GM19452 (cell line): ENCODE measurements around the gene COL9A3.
A peak's percentile ranks its signal among the peaks of the same experiment; 100 is the strongest.

Source experiments
- ATAC-seq: cut with Tn5 transposase; IDR thresholded peaks from one replicate; pipeline ENCODE4 v1.9.1; 2021; ENCODE audit not compliant: unreplicated experiment

The COL9A3 gene

DNA sequence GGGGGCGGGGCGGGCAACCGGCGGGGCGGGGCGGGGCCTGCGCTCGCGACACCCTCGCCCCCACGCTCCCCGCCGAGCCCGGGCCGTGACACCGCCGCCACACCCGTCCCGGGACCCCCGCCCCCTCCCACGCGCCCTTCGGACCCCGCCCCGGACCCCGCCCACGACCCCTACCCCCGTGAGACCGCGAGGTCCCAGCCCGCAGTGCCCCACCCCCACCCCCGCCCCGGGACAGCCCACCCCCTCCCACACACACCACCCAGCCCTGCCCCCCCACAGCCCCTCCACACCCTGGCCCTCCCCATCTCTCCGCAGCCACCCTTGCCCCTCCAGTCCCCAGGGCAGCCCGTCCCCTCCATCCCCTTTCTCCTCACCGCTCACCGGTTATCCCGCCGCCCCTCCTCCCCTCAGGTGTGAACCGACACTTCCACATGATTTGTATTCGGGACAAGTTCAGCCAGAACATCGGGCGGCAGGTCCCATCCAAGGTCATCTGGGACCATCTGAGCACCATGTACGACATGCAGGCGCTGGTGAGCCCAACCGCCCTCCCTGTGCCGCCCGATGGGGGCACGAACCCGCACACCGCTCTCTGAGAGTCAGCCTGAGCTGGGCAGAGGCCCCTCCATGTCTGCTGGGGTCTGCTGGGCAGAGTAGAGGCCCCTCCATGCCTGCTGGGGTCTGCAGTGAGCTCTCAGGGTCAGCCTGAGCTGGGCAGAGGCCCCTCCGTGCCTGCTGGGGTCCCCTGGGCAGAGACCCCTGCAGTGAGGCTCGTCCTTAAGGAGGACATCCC is 20.0 kb upstream of the COL9A3 start:
- no peak for ATAC-seq

DNA sequence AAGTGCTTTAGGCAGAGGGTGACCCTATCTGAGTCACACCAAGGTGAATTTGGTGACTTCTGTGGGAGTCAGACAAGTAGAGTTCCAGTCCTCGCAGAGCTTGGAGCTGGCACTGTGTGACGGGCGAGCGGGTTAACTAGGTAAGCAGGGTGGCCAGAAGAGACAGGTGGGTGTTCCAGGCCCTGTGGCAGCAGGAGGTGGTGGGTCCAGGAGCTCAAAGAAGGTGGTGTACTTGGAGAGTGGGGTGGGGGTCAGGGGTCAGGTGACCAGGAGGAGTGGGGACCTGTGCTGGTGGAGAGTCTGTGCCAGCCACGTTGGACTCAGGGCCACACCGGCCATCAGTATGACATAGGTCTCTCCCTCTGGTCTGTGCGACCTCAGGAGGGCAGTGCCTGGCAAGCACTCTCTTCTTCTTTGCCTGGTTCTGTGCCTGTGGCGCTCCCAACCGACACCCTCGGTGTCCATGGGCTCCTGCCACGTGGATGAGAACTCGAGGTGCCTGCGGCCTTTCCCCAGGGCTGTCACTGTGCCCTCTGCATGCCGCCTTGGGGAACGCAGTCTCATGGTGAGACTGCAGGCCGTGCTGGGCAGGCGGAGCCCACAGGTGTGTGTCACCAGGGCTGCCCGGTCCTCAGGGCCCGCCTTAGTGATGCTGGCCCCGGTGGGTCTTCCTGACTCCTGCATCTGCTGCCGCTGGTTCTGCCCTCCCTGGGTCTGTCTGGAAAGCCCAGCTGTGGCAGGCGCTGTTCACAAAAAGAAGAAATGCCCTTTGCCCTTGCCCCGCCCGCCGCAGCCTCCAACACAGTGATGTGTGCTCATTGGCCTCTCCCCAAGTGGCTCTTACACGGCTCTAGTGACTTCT is 18.9 kb upstream of the COL9A3 start:
- no peak for ATAC-seq

DNA sequence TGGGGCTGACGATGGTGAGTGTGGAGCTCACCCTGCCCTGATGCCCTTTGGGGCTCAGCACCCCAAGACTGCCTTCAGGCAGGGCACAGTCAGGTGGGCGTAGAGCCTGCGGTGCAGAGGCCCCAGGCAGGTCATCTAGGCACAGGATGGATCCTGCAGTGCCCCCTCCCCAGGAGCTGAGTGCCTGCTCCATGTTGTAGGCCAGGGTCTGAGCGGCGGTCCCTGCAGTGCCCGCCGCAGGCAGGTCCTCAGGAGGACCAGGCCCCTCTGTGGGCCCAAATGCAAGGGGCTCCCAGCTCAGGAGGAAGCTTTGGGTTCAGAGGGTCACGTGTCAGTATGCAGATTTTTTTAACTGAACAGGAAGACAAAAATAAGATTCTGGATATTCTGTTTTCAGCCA is 17.8 kb upstream of the COL9A3 start:
- no peak for ATAC-seq

DNA sequence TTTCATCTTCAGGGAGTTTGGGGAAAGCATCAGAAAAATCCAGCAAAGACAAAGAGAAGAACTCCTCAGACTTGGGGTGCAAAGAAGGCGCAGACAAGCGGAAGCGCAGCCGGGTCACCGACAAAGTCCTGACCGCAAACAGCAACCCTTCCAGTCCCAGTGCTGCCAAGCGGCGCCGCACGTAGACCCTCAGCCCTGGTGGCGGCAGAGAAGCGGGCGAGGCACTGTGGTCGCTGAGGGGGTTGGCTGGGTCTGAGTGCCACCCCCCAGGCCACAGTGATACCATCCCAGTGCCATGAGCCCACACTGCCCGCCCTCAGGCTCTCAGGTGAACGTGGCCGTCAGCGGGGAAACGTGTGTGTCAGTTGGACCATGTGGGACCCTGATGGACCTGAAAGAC is 17.4 kb upstream of the COL9A3 start:
- ATAC-seq = no peak

DNA sequence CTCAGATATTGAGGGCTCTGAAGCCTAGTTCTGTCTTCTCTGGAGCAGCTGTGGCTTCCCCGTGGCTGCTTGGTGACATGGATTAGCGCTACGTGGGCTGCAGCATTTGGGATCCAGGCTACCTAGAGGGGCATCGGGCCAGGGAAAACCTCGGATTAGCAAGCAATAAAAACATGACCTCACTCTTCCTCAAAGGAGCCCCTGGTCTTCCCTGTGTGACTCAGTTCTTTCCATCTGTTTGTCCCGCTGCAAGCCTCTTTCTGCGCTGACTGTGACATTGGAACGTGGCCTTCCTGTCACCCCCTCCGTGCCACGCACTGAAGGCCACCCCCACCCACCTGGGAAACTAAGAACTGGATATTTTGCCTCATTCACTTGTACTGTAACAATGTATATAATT is 17.0 kb upstream of the COL9A3 start:
- no peak for ATAC-seq

DNA sequence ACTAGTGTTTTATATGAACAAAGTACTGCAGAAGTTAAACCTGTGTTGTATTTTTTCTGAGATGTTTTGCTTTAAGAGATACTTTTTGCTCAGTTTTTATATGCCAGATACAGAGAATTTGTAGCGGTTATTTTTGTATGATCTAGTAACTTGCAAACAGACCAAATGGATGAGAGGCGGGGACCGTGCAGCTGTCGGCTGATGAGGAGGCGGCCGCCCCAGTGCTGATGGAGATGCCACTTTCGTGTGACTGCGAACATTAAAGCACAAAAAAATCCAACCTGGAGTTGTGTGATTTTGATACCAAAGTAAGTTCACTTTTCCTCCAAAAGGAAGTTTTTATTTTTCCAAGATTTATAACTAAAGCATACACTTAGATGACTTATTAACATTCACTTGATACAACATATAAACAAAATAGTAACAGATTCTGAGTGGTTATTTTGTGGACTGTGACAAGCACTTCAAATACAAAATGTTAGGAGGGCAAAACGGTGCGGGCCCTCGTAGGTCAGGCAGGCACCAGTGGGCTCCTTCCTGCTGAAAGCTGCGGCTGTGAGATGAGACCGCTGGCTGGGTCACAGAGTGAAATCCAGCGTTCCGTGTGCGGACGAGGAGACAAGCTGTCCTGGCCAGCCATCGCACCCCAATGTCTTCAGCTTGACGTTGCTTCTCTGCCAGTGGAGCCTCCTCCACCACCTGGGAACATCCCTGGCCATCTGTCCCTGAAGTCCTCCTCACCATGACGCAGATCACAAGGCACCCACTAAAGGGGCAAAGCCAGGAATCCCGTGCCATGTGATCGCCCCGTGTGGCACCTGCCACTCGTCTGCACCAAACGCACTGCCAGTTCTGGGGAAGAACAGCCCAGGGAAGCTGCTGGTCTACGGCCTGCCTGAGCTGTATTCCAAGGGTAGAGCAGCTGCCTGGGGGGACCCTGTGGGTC is 16.3 kb upstream of the COL9A3 start:
- ATAC-seq = no peak

DNA sequence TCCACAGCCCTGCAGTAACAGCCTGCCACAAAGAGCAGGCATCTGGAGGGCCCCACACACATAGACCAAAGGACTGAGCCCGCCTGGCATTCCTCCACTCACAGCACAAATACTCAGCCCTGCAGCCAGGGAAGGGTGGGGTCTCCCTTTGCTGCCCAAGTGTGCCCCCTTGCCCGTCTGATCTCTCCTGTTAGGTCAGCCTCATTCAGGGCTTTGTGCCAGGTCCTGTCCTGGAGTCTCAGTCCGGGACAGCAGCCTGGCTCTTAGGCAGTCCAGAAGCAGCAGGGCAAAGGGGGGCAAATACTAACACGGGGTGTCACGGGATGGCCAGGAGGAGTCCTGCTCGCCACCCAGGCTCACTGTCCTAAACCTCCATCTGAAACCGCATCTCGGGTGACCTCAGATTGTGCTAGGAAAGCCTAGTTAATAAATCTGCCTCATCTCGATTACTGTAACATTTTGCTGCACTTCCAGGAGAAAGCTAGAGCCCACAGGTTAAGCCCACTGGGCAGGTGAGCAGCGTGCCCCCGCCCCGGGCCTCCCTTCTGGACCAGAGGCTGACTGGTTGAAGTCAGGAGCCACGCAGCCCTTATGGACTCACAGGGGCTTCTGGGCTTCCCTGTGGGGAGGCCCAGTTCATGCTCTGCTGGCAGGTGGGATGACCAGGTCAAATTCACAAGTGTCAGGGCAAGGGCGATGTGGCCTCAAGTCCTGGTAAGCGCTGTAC is 15.4 kb upstream of the COL9A3 start:
- no peak for ATAC-seq

DNA sequence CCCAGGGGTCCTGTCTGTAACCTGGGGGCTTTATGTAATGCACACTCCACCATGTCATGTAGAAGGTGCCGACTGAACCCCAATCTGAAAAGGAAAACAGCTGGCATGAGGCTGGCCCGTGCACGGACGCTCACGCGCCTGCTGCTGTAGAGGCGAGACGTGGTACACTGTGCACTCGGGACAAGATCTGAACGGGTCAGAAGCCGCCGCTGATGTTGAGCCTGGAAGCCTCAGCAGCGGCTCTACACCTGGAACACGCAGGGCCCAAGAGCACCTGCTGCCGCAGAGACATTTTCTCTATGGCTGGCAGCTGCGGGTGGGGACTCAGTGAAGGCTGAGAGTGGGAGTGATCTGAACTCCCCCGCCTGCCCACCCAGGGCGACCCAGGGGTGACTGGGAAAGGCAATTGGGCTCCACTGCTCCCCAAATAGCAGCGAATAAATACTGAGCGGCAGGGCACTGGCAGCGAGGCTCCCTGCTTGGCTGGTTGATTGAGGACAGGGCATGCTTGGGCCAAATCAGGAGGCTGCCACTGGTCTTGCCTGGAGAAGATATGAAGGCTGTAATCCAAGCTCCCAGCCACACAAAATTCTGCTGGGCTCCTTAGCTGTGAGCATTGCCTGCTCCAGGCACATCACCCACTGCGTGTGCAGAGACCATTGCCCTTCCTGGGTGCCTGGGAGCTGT is 14.7 kb upstream of the COL9A3 start:
- ATAC-seq = no peak

DNA sequence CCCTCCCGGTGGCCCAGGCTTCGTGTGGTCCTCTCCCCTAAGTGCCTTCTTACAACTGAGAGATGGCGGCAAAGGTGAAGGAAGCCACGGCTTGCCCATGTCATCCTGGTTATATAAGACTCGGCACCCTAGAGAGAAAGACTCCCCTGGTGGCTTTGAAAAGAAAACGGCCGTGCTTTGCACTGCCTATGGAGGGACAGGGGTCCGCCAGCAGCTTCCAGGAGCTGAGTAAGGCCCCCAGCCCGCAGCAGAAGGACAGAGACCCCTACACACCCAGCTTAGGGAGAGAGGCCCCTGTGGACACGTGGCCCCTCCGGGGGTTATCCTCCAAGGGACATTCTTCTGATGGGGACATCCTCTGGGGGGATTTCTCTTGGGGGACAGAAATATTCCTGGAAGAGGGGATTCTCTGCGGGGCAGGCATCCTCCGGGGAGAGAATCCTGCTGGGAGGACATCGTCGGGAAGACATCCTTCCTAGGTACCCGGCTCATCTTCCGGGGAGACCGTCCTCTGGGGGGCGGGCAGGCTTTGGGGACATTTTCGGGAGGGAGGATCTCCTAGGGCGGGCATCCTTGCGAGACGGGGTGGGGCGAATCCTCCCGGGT is 12.7 kb upstream of the COL9A3 start:
- peak; percentile 6 for ATAC-seq

DNA sequence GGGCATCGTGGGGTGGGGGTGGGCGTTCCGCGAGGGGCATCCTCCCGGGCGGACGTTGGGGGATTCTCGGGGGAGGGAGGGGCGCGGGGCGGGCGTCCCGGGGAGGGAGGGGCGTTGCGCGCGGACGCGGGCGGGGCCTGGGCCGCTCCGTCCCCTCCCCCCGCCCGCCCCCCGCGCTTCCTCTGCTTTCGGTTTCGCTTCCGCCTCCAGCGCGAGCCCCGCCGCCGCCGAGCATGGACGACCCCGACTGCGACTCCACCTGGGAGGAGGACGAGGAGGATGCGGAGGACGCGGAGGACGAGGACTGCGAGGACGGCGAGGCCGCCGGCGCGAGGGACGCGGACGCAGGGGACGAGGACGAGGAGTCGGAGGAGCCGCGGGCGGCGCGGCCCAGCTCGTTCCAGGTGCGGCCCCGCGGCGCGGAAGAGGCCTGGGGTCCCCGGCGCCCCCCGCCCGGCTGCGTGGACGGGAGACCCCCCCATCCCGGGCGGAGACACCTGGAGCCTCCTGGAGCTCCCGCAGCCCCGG is 12.2 kb upstream of the COL9A3 start, which contains the start of gene OGFR:
Gene OGFR (plus strand): TSS at position 209 of the 528 bp plus-strand sequence. CDS start 25 bp downstream, at position 234.
- peak; percentile 60 for ATAC-seq

DNA sequence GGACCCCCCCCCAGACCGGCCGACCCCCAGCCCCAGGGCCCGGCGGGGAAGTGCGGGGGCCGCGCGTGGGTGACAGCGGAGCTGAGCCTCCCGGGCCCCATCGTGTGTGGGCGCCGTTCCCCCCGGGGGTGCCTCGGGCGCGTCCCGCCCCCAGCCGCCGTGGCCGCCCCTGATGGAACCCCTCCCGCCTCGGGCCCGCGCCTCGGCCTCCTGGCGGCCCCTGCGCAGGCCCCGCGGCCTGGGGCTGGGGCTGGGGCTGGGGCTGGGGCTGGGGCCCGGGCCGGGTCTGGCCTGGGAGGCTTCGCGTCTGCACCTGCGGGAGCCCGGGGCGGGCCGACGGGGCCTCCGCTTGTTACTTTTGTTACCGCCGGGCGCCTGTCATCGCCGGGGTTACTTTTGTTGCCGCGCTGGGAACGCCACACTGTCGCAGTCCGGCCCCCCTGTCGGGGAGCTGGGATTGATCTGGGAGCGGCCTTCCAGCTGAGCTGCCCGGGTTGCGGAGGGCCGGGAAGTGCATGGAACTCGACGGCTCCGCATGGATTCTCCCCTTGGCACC is 11.6 kb upstream of the COL9A3 start:
- peak; percentile 13 for ATAC-seq

DNA sequence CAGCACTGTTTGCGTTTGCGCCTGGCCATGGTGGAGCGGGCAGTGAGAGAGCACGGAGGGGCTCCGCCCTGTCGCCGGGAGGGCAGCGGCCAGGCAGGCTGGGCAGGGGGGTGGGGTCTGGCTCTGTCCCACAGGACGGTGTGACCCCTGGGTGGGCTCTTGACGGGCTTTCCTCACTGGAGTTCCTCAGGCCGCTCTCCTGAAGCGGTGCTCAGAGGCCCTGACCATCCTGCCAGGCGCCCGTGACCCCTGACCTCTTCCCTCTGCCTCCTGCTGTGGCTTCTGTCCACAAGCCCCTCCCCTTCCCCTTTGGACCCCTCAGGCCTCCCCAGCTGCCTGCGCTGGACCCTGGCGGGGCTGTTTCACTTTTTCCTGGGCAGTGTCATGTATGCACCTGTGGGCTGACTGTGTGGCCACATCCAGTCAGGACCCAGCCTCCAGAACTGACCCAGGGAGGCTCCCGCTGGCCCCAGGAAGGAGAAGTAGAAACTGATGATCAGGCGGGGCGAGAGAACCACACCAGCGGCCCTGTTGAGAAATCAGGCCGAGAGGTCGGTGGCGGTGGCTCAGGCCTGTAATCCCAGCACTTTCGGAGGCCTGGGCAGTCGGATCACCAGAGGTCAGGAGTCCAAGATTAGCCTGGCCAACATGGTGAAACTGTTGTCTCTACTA is 11.0 kb upstream of the COL9A3 start:
- ATAC-seq = no peak

DNA sequence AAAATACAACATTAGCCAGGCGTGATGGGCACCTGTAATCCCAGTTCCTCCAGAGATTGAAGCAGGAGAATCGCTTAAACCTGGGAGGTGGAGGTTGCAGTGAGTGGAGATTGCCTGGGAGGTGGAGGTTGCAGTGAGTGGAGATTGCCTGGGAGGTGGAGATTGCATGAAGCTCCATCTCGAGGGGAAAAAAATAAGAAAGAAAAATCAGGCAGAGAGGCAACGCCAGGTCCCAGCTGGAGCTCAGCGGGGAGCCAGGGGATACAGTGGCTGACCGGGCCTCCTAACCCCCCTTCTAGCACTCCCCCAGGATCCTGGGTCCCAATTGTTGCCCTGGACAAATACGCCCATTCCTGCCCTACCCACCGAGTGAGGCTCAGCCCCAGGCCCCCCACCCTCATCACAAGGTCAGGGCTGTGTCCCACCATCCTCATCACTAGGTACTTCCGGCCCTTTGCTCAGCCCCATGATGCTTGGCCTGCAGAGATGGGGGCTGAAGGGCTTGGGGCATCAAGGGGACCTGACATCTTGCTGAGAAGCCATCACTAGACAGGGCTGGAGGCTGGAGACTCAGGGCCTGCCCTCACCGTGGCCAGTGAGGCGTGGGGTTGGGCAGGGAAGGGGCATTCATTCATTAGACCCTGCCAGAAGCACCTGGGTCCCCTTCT is 10.3 kb upstream of the COL9A3 start:
- ATAC-seq = no peak

DNA sequence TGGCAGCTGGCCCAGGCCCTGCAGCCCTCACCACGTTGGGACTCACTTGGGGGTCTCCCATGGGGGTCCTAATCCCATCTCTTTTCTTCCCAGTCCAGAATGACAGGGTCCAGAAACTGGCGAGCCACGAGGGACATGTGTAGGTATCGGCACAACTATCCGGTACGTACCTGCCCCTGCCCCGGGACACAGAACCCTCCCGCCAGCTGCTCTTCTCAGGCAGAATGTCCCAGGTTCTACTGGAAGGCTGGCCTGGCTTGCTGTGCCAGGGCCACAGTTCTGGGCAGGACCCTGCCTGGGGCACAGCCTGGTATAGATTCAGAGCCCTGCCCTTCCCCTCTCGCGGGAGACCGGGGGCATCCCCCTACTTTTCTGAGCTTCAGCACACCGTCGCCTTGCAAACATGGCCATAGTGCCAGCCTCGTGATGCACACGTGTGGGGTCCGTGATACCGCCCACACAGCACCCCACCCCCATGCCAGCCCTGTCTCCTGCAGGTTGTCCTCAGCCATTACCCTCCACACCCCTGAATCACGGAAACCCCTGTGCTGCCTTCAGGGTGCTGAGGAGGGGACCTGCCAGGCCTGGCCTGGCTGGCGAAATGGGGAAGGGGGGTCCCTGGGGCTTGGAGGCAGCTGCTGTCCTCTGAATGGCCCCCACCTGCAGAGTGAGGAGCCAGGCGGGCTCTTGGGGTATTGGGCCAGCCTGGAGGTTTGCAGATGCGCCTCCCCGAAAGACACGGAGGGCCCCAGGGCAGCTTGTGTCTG is 9.2 kb upstream of the COL9A3 start:
- no peak for ATAC-seq

DNA sequence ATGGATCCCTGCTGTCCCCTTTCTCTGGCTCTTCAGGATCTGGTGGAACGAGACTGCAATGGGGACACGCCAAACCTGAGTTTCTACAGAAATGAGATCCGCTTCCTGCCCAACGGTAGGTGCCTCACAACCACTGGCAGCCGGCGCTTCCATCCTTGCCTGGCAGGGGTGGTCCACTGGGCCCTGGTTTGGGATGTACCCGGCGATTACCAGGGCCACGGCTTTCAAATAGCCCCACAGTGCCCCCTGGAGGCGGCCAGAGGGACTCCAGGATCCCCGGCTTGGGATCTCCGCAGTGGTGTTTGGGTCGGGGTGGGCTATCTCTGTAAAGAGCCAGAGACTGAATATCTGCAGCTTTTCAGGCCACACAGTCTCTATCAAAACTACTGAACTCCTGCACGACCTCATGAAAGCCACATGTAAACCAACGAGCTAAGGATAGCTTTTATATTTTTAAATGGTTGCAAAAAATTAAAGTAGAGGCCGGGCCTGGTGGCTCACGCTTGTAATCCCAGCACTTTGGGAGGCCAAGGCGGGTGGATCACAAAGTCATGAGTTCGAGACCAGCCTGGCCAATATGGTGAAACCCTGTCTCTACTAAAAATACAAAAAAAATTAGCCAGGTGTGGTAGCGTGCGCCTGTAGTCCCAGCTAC is 8.5 kb upstream of the COL9A3 start:
- ATAC-seq = no peak
